HG03521 (cell line): ENCODE measurements around the gene ESRRA.

ENCODE experiments used
- ATAC-seq: cut with Tn5 transposase; IDR thresholded peaks from one replicate; pipeline ENCODE4 v1.9.1; 2021; ENCODE audit warnings: mild to moderate bottlenecking, moderate library complexity; ENCODE audit not compliant: unreplicated experiment

ESRRA gene

GRCh38 chr11:64348383-64349024, 43.2 kb downstream of the ESRRA start:
- ATAC-seq: no peak

GRCh38 chr11:64349025-64349387, 43.7 kb downstream of the ESRRA start:
- no peak for ATAC-seq

DNA sequence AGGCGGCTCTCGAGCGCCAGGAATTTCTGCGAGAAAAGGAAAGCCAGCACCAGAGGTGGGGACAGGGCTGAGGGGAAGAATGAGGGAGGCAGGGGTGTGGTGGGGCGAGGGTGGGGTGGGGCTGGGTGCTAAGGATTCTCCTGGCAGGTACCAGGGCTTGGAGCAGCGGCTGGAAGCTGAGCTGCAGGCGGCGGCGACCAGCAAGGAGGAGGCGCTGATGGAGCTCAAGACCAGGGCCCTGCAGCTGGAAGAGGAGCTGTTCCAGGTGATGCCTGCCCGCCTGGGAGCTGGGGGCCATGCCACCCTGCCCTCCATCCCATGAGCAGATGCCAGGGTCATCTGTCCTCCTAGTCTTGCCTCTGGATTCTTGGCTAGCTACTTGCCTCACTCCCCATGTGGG, 44.1 kb downstream of the ESRRA start:
- no peak for ATAC-seq

DNA sequence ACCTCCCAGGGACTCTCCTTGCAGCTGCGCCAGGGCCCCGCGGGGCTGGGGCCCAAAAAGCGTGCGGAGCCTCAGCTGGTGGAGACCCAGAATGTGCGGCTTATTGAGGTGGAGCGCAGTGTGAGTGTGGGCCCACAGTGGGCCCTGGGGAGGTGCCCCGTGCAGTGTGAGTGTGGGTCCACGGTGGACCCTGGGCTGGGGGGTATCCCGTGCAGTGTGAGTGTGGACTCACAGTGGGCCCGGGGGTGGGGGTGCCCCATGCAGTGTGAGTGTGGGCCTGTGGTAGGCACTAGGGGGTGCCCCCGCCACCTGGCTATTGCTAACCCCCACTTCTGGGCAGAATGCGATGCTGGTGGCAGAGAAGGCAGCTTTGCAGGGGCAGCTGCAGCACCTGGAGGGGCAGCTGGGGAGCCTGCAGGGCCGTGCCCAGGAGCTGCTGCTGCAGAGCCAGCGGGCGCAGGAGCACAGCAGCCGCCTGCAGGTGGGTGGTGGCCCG, 45.9 kb downstream of the ESRRA start:
- ATAC-seq: no peak

- no peak for ATAC-seq
Observed at GRCh38 chr11:64352099-64352994, 47.0 kb downstream of the ESRRA start.

GRCh38 chr11:64352995-64353714, 47.8 kb downstream of the ESRRA start:
- ATAC-seq: no peak

- ATAC-seq: no peak
Observed at GRCh38 chr11:64353715-64354506, 48.6 kb downstream of the ESRRA start.

DNA sequence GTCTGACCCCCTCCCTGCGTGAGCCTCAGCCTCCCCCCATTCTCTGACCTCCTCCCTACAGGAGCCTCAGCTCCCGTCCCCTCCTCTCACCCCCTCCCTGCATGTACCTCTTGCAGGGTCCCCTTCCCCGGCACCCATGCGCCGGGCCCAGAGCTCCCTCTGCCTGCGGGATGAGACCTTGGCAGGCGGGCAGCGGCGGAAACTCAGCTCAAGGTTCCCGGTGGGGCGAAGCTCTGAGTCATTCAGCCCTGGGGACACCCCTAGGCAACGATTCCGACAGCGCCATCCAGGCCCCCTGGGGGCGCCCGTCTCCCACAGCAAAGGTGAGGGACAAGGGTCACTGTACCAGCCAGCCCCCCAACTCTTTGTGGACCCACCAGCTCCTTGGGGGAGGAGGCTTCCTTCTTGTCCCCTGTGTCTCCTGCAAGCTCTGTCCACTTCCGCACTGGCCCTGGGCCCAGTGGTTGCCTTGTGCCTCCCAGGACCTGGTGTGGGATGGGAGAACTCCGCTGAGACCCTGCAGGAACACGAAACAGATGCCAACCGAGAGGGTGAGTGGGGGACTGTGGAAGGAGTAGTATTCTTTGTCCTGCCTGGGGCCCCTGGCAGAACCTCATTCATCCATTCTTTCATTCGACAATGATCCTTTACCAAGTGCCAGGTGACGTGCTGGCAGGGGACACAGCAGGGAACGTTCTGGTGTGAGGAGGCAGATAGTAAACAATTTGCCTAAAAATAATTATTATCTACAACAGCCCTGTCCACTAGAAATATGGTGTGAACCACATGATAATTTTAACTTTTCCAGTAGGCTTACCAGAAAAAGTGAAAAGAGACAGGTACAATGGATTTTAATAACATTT, 50.0 kb downstream of the ESRRA start:
- no peak for ATAC-seq

DNA sequence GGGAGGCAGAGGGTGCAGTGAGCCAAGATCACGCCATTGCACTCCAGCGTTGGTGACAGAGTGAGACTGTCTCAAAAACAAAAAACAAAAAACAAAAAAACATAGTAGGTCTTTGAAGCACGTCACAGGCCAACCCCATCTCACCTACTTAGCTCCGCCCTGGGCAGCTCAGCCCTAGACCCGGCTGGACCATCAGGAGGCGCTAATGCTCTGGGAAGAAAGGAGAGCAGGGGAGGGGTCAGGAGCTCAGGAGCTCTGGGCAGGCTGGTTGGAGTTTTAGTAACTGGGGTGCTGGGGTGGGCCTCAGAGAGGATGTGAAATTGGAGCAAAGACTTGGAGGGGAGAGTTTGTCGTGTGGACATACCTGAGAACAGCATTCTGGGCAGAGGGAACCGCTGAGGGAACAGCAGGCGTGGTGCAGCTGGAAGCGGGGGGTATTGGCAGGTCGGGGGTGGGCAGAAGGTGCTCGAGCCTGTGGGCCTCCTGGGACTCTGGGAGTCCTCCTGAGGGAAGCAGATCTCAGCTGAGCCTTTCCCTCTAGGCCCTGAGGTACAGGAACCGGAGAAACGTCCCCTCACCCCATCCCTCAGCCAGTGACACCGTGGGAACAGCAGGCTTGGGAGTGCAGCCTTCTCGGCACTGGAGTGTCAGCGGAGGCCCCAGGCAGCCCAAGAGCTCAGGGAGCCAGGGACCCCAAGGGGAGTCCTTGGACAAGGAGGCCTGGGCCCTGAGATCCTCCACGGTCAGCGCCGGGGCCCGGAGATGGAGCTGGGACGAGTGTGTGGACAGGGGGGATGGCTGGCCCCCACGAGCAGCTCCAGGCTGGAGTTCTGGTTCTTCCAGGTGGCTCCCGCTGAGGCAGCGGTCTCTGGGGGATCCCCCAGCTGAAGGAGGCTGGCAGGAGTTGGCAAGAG, 51.4 kb downstream of the ESRRA start:
- no peak for ATAC-seq

DNA sequence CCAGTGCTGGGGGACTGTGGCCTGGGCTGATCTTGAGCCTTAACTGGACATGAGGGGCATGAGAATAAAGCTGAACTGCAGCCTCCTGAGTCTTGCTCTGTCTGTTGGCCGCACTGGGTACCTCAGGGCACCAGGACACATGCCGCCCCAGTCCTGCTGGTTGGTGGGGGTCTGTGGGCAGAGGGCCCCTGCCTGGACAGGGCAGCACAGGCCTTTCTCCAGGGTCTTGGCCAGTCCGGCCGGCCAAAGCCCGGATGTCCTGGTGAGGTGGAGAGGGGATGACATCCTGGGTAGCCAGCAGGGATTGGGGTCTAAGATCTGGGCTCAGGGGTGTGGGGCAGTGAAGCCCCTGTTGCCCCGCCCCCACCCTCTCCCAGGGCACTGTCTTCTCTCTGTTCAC, 52.1 kb downstream of the ESRRA start:
- no peak for ATAC-seq

DNA sequence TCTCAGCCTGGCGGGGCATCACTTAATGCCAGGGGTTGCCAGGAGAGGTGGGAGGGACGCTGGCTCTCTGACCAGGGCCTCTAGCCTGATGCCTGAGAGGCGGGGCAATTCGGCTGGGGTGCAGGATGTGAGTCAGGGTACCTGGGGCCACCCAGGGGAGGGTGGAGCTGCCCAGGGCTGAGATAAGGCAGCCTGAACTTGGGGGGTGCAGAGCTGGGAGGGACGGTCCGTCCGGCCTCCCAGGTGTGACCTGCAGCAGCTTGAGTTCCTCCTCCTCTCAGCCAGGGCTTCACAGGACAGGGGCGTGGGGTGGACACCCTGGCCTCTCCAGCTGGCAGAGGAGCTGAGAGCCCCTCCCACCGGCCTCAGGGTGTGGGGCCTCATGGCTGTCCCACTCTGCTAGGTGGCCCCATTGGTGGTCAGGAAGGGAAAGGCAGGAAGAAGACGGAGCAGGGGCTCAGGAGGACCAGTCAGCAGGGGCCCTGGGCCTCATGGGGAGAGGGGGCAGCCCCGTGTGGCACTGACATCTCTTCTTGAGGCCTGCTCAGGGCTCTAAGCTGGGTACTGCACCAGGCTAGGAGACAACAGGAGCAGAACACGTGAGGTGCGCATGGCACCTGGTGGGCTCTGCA, 52.7 kb downstream of the ESRRA start:
- ATAC-seq: no peak

GRCh38 chr11:64358536-64358906, 53.2 kb downstream of the ESRRA start:
- ATAC-seq: no peak

GRCh38 chr11:64358907-64359711, 53.8 kb downstream of the ESRRA start, which contains the start of gene RPS6KA4:
TSS of gene RPS6KA4 (plus strand) at chr11:64359162. CDS start at chr11:64359236, 74 bp downstream.
- no peak for ATAC-seq

GRCh38 chr11:64359712-64360445, 54.6 kb downstream of the ESRRA start:
- no peak for ATAC-seq

DNA sequence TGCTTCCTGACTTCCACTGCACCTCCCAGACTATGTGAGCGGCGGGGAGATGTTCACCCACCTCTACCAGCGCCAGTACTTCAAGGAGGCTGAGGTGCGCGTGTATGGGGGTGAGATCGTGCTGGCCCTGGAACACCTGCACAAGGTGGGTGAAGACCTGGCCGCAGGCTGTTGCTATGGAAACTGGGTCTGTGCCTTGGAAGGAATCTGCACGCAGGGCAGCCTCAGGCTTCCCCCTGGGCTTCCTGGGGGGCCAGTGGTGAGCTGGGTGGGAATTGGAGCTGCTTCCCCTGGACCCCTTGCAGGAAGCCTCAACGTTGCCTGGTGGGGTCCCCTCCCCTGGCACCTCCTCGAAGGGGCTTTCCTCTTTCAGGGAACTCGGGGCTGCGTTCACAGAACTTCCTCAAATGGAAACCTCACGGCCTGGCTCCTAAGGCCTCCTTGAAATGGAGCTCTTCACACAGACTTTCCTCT, 55.2 kb downstream of the ESRRA start:
- no peak for ATAC-seq

GRCh38 chr11:64361659-64362058, 56.3 kb downstream of the ESRRA start:
- ATAC-seq: no peak

DNA sequence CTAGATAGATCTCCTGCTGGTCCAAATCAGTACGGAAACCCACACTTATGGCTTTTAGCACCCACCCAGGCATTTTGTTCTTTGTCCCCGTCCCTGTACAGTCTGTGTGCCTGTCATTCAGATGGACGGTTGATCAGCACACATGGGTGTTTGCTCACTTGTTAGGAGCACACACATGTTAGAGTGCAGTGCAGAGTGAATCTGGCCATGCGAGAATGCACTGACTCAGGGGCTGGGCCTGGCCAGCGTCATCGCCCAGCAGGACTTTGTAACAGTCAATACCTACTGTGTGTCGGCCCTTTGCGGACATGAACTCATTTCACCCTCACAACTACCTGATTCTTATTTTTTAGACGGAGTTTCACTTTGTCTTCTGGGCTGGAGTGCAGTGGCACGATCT, 57.0 kb downstream of the ESRRA start:
- no peak for ATAC-seq
